ENCODE results near the gene RTKN2.

GRCh38 chr10:62309254-62309653, 40.6 kb upstream of the RTKN2 start:
- TF ChIP-seq CTCF (conservative IDR thresholded peaks at IDR 0.05; ENCODE audit: low read length) (no peak), EZH2phosphoT487 (IDR thresholded peaks at IDR 0.05; ENCODE audit: borderline replicate concordance) (no peak)

Data from Loucy (cell line).